RWPE1 (cell line): Measurements from ENCODE around the gene NAB2.

Experiments used
- CTCF ChIA-PET: fragments of 350-600 bp; sonication (Branson Sonifier 250); formaldehyde crosslinking; extraction: SDS; loops from one replicate; lab custom pipeline; 2021; lab: Yijun Ruan, JAX
- POLR2A ChIA-PET: fragments of 400-600 bp; formaldehyde crosslinking; extraction: SDS; loops from one replicate; lab custom pipeline; 2020; ENCODE audit warnings: antibody characterized with exemption; ENCODE audit not compliant: low non-redundant PET; lab: Yijun Ruan, JAX
- DNase-seq: peaks from one replicate; pipeline ENCODE4 v3.0.0; 2012; ENCODE audit warnings: low spot score
- H3K27ac ChIP-seq: fragments of 450-650 bp; 2 replicates; pipeline ENCODE4 v1.5.1; 2017
- CTCF ChIP-seq: fragments of 450-650 bp; conservative IDR thresholded peaks from 2 replicates; pipeline ENCODE4 v1.5.1; 2017; ENCODE audit warnings: low read depth, mild to moderate bottlenecking

The NAB2 gene

GRCh38 chr12:57046086-57046791 is 42.7 kb upstream of the NAB2 start:
- no peak overlapping the region for H3K27ac ChIP-seq
- ChIA-PET CTCF (no interaction called here), POLR2A (no interaction called here)
- no peak for TF ChIP-seq CTCF
- no peak for DNase-seq

DNA sequence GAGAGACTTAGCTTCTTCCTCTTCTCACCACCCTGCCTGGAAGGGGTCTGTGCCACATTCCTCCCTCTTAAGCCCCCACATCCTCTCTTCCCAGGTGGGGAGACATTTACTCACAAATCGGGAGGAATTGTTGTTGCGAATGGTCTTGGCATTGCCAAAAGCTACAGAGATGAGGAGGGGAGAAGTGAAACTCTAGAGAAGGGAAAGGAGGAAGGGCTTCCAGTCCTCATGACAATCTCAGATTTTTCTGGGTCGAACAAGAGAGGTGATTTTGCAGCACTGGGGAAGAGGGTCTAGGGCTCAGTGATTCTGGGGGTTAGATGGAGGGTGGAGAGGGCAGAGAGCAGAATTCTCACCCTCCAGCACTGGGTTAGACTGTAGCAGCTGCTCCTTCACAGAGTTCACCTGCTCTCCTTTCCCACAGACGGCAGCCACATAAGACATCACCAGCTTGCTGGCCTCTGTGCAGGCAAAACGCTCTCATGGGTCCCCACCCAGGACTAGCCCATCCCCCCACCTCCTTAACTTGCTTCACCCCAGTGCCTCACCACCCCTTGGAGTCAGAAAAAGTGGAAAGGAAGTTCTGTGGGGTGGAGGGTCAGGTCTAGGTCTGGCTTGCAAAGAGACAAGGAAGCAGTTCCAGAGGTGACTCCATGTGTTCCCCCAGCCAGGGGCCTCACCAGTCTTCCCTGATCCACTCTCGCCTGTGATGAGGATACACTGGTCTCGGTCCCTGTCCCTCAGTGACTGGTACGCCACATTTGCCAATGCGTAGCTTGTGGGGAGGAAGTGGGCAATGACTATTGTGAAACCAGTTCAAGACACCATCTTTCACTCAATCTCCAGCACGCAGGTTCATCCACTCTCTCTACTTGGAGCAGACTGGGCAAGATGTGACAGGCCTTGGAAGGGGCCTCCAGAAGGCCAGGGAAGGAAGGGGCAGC is 41.7 kb upstream of the NAB2 start:
- DNase-seq = no peak
- POLR2A ChIA-PET = no interaction called here
- no peak overlapping the region for H3K27ac ChIP-seq
- CTCF ChIA-PET = interaction anchor here (0.7 to 1.1 kb wide), 2 partner anchors 13 to 58 kb away, joined by 3 read pairs; no protein-coding TSS in a partner anchor
- TF ChIP-seq CTCF = no peak

- no peak for DNase-seq
- TF ChIP-seq CTCF = no peak
- ChIA-PET CTCF (interaction anchor here (0.7 to 1.1 kb wide), 3 partner anchors 13 to 57 kb away, joined by 3 read pairs; no protein-coding TSS in a partner anchor), POLR2A (no interaction called here)
- no peak overlapping the region for H3K27ac ChIP-seq
These were observed 40.9 kb upstream of the NAB2 start for GRCh38 chr12:57047981-57048380.

DNA sequence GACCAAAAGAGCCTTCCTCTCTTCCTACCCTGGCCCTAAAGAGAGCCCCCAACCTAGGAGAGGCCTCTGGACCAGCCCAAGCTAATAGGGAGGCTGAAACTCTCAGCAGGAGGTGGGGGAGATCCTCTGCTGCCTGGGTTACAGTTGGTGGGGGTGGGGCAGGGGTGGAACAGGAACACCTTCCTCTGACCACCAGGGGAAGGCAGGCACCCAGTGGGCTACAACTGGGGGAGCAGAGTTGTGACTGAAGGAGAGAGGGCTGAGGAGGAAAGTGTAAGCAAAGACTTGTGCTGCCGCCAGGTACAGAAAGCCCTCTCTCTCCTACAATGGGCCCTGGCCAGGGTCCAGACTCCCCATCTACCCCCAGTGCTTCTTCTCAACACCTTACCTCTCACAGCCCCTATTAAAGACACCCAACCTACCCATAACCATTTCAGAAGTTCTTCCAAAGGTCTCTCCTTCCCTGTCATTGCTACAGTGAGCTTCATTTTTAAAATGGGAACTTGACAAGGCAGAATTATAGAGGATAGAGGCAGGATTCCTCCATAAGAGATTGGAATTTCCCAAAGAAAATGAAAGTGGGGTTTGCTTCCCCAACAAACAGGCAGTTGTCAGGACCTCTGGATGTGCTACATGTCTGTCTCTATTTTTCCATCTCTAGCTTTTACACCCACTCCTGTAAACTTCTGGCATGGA is 40.3 kb upstream of the NAB2 start:
- H3K27ac ChIP-seq = no peak overlapping the region
- no peak for TF ChIP-seq CTCF
- no peak for DNase-seq
- ChIA-PET CTCF (interaction anchor here (0.7 to 1.1 kb wide), 3 partner anchors 12 to 57 kb away, joined by 3 read pairs; no protein-coding TSS in a partner anchor), POLR2A (no interaction called here)

GRCh38 chr12:57049119-57049446 is 39.8 kb upstream of the NAB2 start:
- no peak for TF ChIP-seq CTCF
- ChIA-PET CTCF (no interaction called here), POLR2A (no interaction called here)
- H3K27ac ChIP-seq = no peak overlapping the region
- no peak for DNase-seq

- no peak within 1 kb of the TSS for H3K27ac ChIP-seq
- POLR2A ChIA-PET = no interaction called here
- DNase-seq = peak; percentile 13
- no peak for TF ChIP-seq CTCF
- CTCF ChIA-PET = interaction anchor here (1.1 kb wide), 1 partner anchor 49 kb away, joined by 3 read pairs; no protein-coding TSS in a partner anchor
These were observed 39.0 kb upstream of the NAB2 start, which contains the start of gene MYO1A for GRCh38 chr12:57049890-57050289. Gene MYO1A (minus strand): TSS chr12:57050129. CDS start chr12:57048323, 1,806 bp downstream.
